Suprapubic skin (tissue), 4 donors: Measurements from ENCODE around the gene PIP5K1C.

Source experiments
- EP300 ChIP-seq: sonication (generic); formaldehyde crosslinking; IDR thresholded peaks from one replicate; pipeline ENCODE4 v1.6.1; 2017; ENCODE audit warnings: antibody characterized with exemption
- POLR2AphosphoS5 ChIP-seq, 3 donors: sonication (generic); formaldehyde crosslinking; IDR thresholded peaks; one replicate each; pipeline ENCODE4 v1.6.1; 2017; ENCODE audit warnings: antibody characterized with exemption in 3 of 3
- TF ChIP-seq, protein P1 (sequence below), 2 donors: fragments of 200-600 bp in 1 of 2; fragments of 450-650 bp in 1 of 2; sonication (generic) in 1 of 2; IDR thresholded peaks; one replicate each; pipeline ENCODE4 v1.5.1; 2016 to 2019; ENCODE audit warnings: antibody characterized with exemption in 2 of 2, mild to moderate bottlenecking in 1 of 2, moderate library complexity in 1 of 2

DNA sequence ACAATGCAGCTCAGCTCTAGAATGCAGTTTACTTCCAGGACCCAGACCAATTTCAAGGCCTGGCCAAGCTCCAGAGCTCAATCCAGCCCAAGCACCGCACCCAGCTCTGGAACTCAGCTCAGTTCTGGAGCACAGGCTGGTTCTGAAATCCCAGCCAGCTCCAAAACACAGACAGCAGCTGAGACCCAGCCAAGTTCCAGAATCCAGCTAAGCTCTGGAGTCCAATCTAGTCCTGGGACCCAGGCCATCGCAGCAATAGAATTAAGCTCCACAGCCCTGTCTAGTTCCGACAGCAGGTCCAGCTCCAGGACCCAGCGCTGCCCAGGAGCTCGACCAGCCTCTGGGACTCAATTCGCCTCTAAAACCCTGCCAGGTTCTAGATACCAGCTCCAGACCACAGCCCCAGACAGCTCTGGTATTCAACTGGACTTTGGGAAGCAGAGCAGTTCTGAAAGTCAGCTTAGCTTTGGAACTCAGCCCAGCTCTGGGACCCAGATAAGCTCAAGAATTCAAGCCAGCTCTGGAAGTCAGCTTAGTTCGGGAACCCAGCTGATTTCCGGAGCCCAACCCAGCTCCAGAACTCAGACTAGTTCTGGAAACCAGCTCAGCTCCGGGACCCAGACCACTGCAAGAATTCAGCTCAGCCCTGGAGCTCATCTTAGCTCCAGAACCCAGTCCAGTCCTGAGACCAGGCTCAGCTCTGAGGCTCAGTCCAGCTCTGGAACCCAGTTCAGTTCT, 108.2 kb downstream of the PIP5K1C start:
- no peak for TF ChIP-seq POLR2AphosphoS5 (IDR thresholded peaks at IDR 0.05)
- TF ChIP-seq EP300: no peak
- TF ChIP-seq, protein P1, sequence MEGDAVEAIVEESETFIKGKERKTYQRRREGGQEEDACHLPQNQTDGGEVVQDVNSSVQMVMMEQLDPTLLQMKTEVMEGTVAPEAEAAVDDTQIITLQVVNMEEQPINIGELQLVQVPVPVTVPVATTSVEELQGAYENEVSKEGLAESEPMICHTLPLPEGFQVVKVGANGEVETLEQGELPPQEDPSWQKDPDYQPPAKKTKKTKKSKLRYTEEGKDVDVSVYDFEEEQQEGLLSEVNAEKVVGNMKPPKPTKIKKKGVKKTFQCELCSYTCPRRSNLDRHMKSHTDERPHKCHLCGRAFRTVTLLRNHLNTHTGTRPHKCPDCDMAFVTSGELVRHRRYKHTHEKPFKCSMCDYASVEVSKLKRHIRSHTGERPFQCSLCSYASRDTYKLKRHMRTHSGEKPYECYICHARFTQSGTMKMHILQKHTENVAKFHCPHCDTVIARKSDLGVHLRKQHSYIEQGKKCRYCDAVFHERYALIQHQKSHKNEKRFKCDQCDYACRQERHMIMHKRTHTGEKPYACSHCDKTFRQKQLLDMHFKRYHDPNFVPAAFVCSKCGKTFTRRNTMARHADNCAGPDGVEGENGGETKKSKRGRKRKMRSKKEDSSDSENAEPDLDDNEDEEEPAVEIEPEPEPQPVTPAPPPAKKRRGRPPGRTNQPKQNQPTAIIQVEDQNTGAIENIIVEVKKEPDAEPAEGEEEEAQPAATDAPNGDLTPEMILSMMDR (IDR thresholded peaks at IDR 0.05): no peak
